ENCODE results near the gene LMOD1. TPM values are rescaled to one million over a fixed set of nuclear protein-coding genes. Genes with fewer than 3 reads are reported as not detected.
A peak's percentile ranks its signal among the peaks of the same experiment; 100 is the strongest.
"Not testable (repeated sequence)": the region's sequence is repeated elsewhere in the genome, so short reads cannot be mapped to it uniquely, and the experiment has no call there.

LMOD1 gene
- total RNA-seq, result 0.17 and 0.25 TPM in 2 replicates

- DNase-seq (ENCODE audit: low read depth), result peak; percentile 76
These were observed at the start of gene LMOD1 for GRCh38 chr1:201946224-201946908. LMOD1 (minus strand) TSS chr1:201946548; CDS start chr1:201946340, 208 bp downstream.

DNA sequence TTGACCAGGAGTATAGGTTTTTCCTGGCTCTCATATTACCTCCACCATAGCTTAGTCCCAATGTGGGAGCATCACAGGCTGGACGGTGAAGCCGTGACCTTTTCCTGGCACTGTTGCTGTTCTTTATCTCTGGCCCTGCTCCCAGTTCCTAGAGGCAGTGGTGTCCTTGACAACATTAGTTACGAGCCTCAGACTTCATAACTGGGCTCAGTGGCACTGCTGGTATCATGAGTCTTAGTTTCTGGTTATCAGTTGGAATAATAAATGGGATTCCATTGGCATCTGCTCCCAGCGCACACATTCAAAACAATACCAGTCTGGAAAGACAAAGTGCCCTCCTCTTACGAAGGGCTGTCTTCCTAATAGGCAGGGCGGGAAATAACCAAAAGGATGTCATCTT is 44.1 kb upstream of the LMOD1 start:
- DNase-seq (ENCODE audit: low read depth), result no peak

GRCh38 chr1:201989354-201990128 is 43.2 kb upstream of the LMOD1 start:
- DNase-seq (ENCODE audit: low read depth), result no peak

DNA sequence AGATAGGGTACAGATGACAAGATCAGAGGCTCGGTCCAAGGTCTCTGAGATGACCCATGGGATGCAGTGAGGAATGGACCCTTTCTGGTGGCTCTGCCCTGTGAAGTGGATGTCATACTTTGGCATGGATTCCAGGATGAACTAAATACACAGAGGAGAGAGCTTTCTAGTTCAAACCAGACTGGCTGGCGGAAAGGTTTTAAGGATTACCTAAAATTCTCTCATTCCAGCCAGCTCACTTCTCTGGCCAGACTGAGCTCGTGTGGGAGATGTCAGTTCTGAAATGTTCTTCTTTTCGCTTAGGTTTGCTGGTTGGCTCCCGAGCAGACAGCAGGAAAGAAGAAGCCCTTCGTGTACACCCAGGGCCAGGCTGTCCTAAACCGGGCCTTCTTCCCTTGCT is 42.3 kb upstream of the LMOD1 start:
- no peak for DNase-seq (ENCODE audit: low read depth)

GRCh38 chr1:201985355-201985754 is 39.0 kb upstream of the LMOD1 start:
- no peak for DNase-seq (ENCODE audit: low read depth)

- no peak for DNase-seq (ENCODE audit: low read depth)
These were observed 38.1 kb upstream of the LMOD1 start for GRCh38 chr1:201984446-201984845.

DNA sequence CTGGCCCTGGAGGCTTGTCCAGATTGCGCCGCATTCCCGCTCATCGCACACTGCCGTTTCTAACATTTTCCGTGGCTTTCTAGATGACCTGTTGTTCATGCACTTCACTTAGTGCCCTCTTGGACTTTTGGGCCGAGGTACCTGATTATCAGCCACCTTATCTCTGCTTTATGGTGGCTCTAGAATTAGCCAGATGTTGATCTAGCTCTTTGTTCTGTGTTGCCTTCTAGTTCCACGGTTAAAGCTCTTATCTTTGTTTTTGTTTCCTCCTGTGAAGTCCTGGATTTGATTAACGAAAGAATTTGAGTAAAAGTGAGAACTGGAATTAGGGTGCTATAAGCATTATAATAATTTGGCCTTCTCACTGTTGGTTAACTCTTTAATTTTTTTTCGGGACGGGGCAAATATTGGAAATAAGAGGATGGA is 37.0 kb upstream of the LMOD1 start:
- no peak for DNase-seq (ENCODE audit: low read depth)

- peak; percentile 54 for DNase-seq (ENCODE audit: low read depth)
These were observed 36.5 kb upstream of the LMOD1 start, which contains the start of gene RNPEP for GRCh38 chr1:201982623-201983379. RNPEP (plus strand) TSS chr1:201982648; CDS start chr1:201982667, 19 bp downstream.

DNA sequence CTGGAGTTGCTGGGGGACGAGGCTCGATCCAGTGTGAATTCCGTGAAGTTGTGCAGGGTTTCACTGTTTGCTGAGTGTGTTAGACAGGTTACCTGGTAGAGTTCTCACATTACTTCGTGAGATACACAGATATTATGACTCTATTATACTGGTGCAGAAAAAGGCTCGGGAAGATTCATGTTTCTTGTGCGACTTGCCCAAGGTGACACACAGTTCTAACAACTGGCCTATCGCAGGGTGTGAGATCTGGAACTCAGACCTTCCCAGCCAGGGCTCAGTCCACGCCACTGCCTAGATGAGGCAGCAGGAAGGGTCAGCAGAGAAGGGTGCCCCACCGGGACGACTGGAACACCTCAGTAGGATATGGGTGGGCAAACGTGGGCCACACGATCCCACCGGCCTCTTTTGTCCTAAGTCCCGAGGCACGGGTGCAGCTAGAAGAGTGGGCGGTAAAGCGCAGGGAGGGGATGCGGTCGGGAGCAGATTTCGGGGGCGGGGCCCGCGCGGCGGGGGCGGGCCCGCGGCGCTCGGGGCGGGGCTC is 35.8 kb upstream of the LMOD1 start:
- peak; percentile 19 for DNase-seq (ENCODE audit: low read depth)

DNA sequence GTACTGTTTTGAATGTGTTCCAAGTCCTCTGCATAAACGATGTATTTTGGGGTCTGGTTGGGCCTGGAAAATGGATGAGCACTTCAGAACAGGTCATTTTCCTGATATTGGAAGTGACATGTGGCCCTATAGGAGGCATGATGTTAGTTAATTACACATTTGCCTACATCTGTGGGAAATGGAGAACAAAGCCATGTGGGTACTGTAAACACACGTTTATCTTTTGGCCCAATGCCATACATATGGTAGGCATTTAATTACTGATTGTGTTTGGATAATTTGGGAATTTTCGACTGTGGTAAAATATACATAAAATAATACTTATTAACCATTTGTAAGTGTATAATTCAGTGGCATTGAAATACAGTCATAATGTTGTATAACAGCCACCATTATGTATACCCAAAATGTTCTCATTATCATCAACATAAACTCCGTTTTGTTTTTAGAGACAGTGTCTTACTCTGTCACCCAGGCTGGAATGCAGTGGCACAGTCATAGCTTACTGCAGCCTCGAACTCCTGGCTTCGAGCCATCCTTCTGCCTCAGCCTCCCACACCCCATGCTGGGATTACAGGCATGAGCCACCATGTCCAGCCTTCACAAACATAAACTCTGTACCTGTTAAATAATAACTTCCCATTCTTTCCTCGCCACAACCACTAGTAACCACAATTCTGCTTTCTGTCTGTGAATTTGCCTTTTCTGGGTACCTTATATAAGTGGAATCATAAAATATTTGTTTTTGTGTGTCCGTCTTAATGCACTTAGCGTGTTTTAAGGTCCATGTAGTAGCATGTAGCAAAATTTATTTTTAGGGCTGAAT is 24.2 kb upstream of the LMOD1 start:
- peak; percentile 54 for DNase-seq (ENCODE audit: low read depth)

- DNase-seq (ENCODE audit: low read depth), result no peak
These were observed 22.0 kb upstream of the LMOD1 start for GRCh38 chr1:201968202-201968925.

- DNase-seq (ENCODE audit: low read depth), result peak; percentile 43
These were observed 19.8 kb upstream of the LMOD1 start for GRCh38 chr1:201966171-201966570.

DNA sequence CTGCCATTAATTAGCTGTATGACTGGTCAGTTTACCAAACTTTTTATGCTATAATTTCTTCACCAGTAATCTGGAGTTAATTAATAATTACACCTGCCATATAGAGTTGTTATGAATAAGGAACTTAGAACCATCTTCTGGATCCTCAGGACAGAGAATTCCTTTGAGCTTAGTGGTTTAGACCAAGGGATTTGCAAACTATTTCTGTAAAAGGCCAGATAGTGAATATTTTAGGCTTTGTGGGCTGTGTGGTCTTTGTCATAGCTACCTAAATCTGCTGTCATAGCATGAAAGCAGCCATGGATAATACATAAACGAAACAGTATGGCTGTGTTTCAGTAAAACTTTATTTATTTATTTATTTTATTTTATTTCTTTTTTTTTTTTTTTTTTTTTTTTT is 17.9 kb upstream of the LMOD1 start:
- no peak for DNase-seq (ENCODE audit: low read depth)

GRCh38 chr1:201962382-201962781 is 16.0 kb upstream of the LMOD1 start:
- DNase-seq (ENCODE audit: low read depth), result not testable (repeated sequence)

GRCh38 chr1:201958348-201958747 is 12.0 kb upstream of the LMOD1 start:
- no peak for DNase-seq (ENCODE audit: low read depth)

DNA sequence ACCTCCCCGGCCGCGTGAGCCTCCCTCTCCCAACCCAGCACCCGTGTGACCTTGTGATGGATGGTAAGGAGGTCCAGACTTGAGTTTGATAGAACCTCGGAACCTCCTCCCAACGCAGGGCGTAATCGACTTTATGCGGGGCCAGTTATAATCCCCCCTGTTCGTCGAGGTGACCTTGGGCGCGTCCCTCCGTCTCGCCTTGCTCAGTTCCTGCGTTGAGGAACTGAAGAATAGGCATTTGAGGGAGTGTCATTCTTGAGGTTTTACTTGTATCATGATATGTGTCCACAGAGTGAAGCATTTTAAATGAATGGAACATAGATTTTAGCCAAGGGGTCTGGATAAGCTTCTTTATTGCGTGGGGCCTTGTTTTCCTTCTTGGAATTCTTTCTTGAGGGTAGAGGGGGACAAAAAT is 9.4 kb upstream of the LMOD1 start:
- DNase-seq (ENCODE audit: low read depth), result no peak

- peak; percentile 95 for DNase-seq (ENCODE audit: low read depth)
These were observed 8.8 kb upstream of the LMOD1 start, which contains the start of gene TIMM17A for GRCh38 chr1:201955009-201955728. TIMM17A (plus strand) TSS chr1:201955503; CDS start chr1:201955527, 24 bp downstream.

- no peak for DNase-seq (ENCODE audit: low read depth)
These were observed 8.1 kb upstream of the LMOD1 start for GRCh38 chr1:201954263-201955008.

- no peak for DNase-seq (ENCODE audit: low read depth)
These were observed 3.1 kb upstream of the LMOD1 start for GRCh38 chr1:201949491-201949890.
